HCT116 (cell line): Measurements from ENCODE around the gene PRKACG. TPM values are rescaled to one million over a fixed set of nuclear protein-coding genes. Genes with fewer than 3 reads are reported as not detected.

Source experiments
- ATAC-seq: fragments of 200-7000 bp; cut with Tn5 transposase; 2 replicates; pipeline ENCODE4 v1.9.1; 2020; ENCODE audit warnings: mild to moderate bottlenecking, moderate library complexity
- BruUV-seq: library from RNA; stranded (reverse); fragments of 400-500 nt; replicated peaks from 2 replicates; lab custom pipeline; 2021; lab: Mats Ljungman, UMichigan
- CTCF ChIA-PET: fragments of 300-600 bp; sonication (Branson Sonifier 250); formaldehyde crosslinking; loops from one replicate; lab custom pipeline; 2021; ENCODE audit warnings: antibody characterized with exemption; lab: Charles Lee
- POLR2A ChIA-PET: fragments of 300-600, 350-600 bp; sonication (Branson Sonifier 250); formaldehyde crosslinking; loops from one replicate; lab custom pipeline; 2021; ENCODE audit warnings: antibody characterized with exemption; lab: Charles Lee
- RAD21 ChIA-PET, 2 experiments: fragments of 300-600 bp; sonication (Branson Sonifier 250); formaldehyde crosslinking; loops; one replicate each; lab custom pipeline; 2023; ENCODE audit warnings: low total read pairs in 2 of 2; ENCODE audit not compliant: uncharacterized antibody in 2 of 2, unreplicated experiment in 2 of 2, low non-redundant PET in 1 of 2; lab: Charles Lee
- DNase-seq: peaks from one replicate; pipeline ENCODE4 v3.0.0-alpha.2; 2010; ENCODE audit warnings: low read depth, low spot score
- H2AFZ ChIP-seq: fragments of 200-600 bp; shearing (Covaris generic), sonication (generic); 2 replicates; pipeline ENCODE4 v1.6.1; 2017; ENCODE audit warnings: low read depth, mixed run types, mixed read lengths, antibody characterized with exemption, low read length; ENCODE audit not compliant: poor library complexity, severe bottlenecking
- H3K27ac ChIP-seq: 2 replicates; pipeline ENCODE4 v1.5.1; 2012; ENCODE audit warnings: low read depth, low read length
- H3K27me3 ChIP-seq: fragments of 200-600 bp; sonication (generic); 2 replicates; pipeline ENCODE4 v1.6.1; 2016; ENCODE audit warnings: mixed run types, low read length, mixed read lengths; ENCODE audit not compliant: insufficient read depth
- H3K36me3 ChIP-seq, 2 experiments: fragments of 200-500 bp in 1 of 2; fragments of 200-600 bp in 1 of 2; sonication (Bioruptor generic) in 1 of 2; sonication (generic) in 1 of 2; 2 replicates each; pipeline versions ENCODE4 v1.5.1 to v1.6.1; 2014 to 2016; ENCODE audit warnings: low read length in 2 of 2, inconsistent platforms in 1 of 2, mixed read lengths in 1 of 2, mixed run types in 1 of 2; ENCODE audit not compliant: insufficient read depth in 2 of 2, control insufficient read depth in 1 of 2
- H3K4me1 ChIP-seq, 2 experiments: fragments of 200-600 bp in 1 of 2; sonication (generic) in 1 of 2; 2 replicates each; pipeline versions ENCODE4 v1.5.1 to v1.6.1; 2012 to 2017; ENCODE audit warnings: low read length in 2 of 2, inconsistent platforms in 1 of 2, mild to moderate bottlenecking in 1 of 2, mixed read lengths in 1 of 2, mixed run types in 1 of 2, moderate library complexity in 1 of 2; ENCODE audit not compliant: insufficient read depth in 2 of 2, control insufficient read depth in 1 of 2
- H3K4me2 ChIP-seq: fragments of 200-600 bp; sonication (generic); 2 replicates; pipeline ENCODE4 v1.6.1; 2017; ENCODE audit warnings: mixed run types, low read length, mixed read lengths
- H3K4me3 ChIP-seq, 2 experiments: fragments of 200-600 bp in 1 of 2; sonication (generic) in 1 of 2; replicated peaks in 1 of 2; 2 replicates each; pipeline ENCODE4 v1.5.1; 2011 to 2016; ENCODE audit warnings: low read length in 2 of 2, control low read depth in 1 of 2, low read depth in 1 of 2, mild to moderate bottlenecking in 1 of 2, mixed read lengths in 1 of 2, mixed run types in 1 of 2
- H3K79me2 ChIP-seq: fragments of 200-600 bp; sonication (generic); 2 replicates; pipeline ENCODE4 v1.6.1; 2017; ENCODE audit warnings: mild to moderate bottlenecking, mixed run types, low read length, moderate library complexity, mixed read lengths; ENCODE audit not compliant: insufficient read depth
- H3K9ac ChIP-seq: fragments of 200-600 bp; sonication (generic); 2 replicates; pipeline ENCODE4 v1.6.1; 2016; ENCODE audit warnings: low read length, mixed read lengths
- H3K9me2 ChIP-seq: fragments of 200-600 bp; sonication (generic), shearing (Covaris generic); 2 replicates; pipeline ENCODE4 v1.6.1; 2017; ENCODE audit warnings: mixed run types, mild to moderate bottlenecking, moderate library complexity; ENCODE audit not compliant: insufficient read depth
- H3K9me3 ChIP-seq, 2 experiments: fragments of 200-500 bp in 1 of 2; fragments of 200-600 bp in 1 of 2; sonication (Bioruptor generic) in 1 of 2; sonication (generic) in 1 of 2; 2 replicates each; pipeline ENCODE4 v1.6.1; 2014 to 2017; ENCODE audit warnings: low read length in 2 of 2, mixed read lengths in 2 of 2, inconsistent platforms in 1 of 2, low read depth in 1 of 2, mild to moderate bottlenecking in 1 of 2, mixed run types in 1 of 2, moderate library complexity in 1 of 2; ENCODE audit not compliant: control insufficient read depth in 1 of 2, insufficient read depth in 1 of 2
- H4K20me1 ChIP-seq: fragments of 200-600 bp; sonication (generic), shearing (Covaris generic); 2 replicates; pipeline ENCODE4 v1.6.1; 2017; ENCODE audit warnings: mixed run types, mild to moderate bottlenecking, moderate library complexity; ENCODE audit not compliant: insufficient read depth
- CBX3 ChIP-seq: IDR thresholded peaks from 2 replicates; pipeline ENCODE4 v1.6.1; 2012; ENCODE audit warnings: low read depth
- CEBPB ChIP-seq: IDR thresholded peaks from 2 replicates; pipeline ENCODE4 v1.6.1; 2012; ENCODE audit warnings: low read depth
- CTCF ChIP-seq, 3 experiments: fragments of 200-600 bp in 1 of 3; sonication (generic) in 1 of 3; IDR thresholded peaks in 2 of 3; conservative IDR thresholded peaks in 1 of 3; 2 replicates each; pipeline ENCODE4 v1.5.1; 2012 to 2017; ENCODE audit warnings: low read depth in 2 of 3, low read length in 2 of 3, antibody characterized with exemption in 1 of 3, borderline replicate concordance in 1 of 3, control low read depth in 1 of 3, mild to moderate bottlenecking in 1 of 3, mixed read lengths in 1 of 3, mixed run types in 1 of 3, moderate library complexity in 1 of 3; ENCODE audit not compliant: insufficient read depth in 1 of 3
- EGR1 ChIP-seq: IDR thresholded peaks from 2 replicates; pipeline ENCODE4 v1.6.1; 2012; ENCODE audit warnings: low read depth
- ELF1 ChIP-seq: IDR thresholded peaks from 2 replicates; pipeline ENCODE4 v1.6.1; 2012; ENCODE audit warnings: low read depth, borderline replicate concordance
- EZH2 ChIP-seq: fragments of 200-600 bp; sonication (generic); IDR thresholded peaks from 2 replicates; pipeline ENCODE4 v1.6.1; 2017; ENCODE audit warnings: antibody characterized with exemption, mixed run types
- EZH2phosphoT487 ChIP-seq: fragments of 200-600 bp; IDR thresholded peaks from 2 replicates; pipeline ENCODE4 v1.6.1; 2018; ENCODE audit warnings: antibody characterized with exemption, borderline replicate concordance
- FOSL1 ChIP-seq: IDR thresholded peaks from 2 replicates; pipeline ENCODE4 v1.6.1; 2012; ENCODE audit warnings: low read depth
- MAX ChIP-seq: IDR thresholded peaks from 2 replicates; pipeline ENCODE4 v1.6.1; 2012
- POLR2AphosphoS5 ChIP-seq: IDR thresholded peaks from 2 replicates; pipeline ENCODE4 v1.6.1; 2011; ENCODE audit warnings: mild to moderate bottlenecking, low read depth, low read length, moderate library complexity
- RAD21 ChIP-seq: IDR thresholded peaks from 2 replicates; pipeline ENCODE4 v1.6.1; 2012; ENCODE audit warnings: low read depth, mild to moderate bottlenecking
- SIN3A ChIP-seq: IDR thresholded peaks from 2 replicates; pipeline ENCODE4 v1.6.1; 2012; ENCODE audit warnings: low read depth
- SP1 ChIP-seq: IDR thresholded peaks from 2 replicates; pipeline ENCODE4 v1.6.1; 2012; ENCODE audit warnings: low read depth
- SRF ChIP-seq: IDR thresholded peaks from 2 replicates; pipeline ENCODE4 v1.6.1; 2012; ENCODE audit warnings: low read depth
- TCF7L2 ChIP-seq: IDR thresholded peaks from 2 replicates; pipeline ENCODE4 v1.7.0; 2011; ENCODE audit warnings: borderline replicate concordance, inconsistent platforms; ENCODE audit not compliant: insufficient read depth, insufficient read length; ENCODE audit errors: extremely low read depth
- ZBTB33 ChIP-seq: IDR thresholded peaks from 2 replicates; pipeline ENCODE4 v1.6.1; 2011; ENCODE audit warnings: mild to moderate bottlenecking, low read length, moderate library complexity; ENCODE audit not compliant: insufficient replicate concordance; ENCODE audit errors: extremely low read depth
- intact Hi-C: fragments of 100-400 bp; cut with micrococcal nuclease; formaldehyde crosslinking; loops from 2 replicates; pipeline ENCODE4 v1.10.0; 2022
- total RNA-seq: library from RNA; stranded (reverse); gene quantifications from one replicate; pipeline ENCODE4 v1.2.1, GENCODE V29; 2021; ENCODE audit not compliant: unreplicated experiment

The PRKACG gene
- total RNA-seq, 1 experiment from 2014 or later: not detected

GRCh38 chr9:68983522-68984424 lies 30.1 kb downstream of the PRKACG start:
- TF ChIP-seq SP1 (no peak), SRF (no peak), EZH2phosphoT487 (no peak), CBX3 (no peak), RAD21 (no peak), EZH2 (no peak), POLR2AphosphoS5 (no peak)
- TF ChIP-seq, all 23 proteins: peak for 0
- no TSS peak for BruUV-seq
- Histone ChIP-seq H3K9me2 (no peaks in the 10 kb centered on the region), H3K9ac (no peak overlapping the region), H3K27ac (no peak overlapping the region), H3K4me3 (no peak overlapping the region), H3K27me3 (peaks cover 10% of the 10 kb centered on the region), H3K36me3 (no peaks in the 10 kb centered on the region), H3K4me1 (no peaks in the 10 kb centered on the region), H3K4me2 (no peak overlapping the region), H4K20me1 (no peaks in the 10 kb centered on the region), H2AFZ (no peak overlapping the region), H3K79me2 (no peaks in the 10 kb centered on the region), H3K9me3 (no peaks in the 10 kb centered on the region)
- no peak for ATAC-seq
- intact Hi-C loops: no loop called here
- no peak for DNase-seq
- POLR2A ChIA-PET: no interaction called here
- CTCF ChIA-PET: interaction anchor here (1.2 kb wide), 1 partner anchor 14 kb away, joined by 3 read pairs; no protein-coding TSS in a partner anchor
- RAD21 ChIA-PET: no interaction called here

DNA sequence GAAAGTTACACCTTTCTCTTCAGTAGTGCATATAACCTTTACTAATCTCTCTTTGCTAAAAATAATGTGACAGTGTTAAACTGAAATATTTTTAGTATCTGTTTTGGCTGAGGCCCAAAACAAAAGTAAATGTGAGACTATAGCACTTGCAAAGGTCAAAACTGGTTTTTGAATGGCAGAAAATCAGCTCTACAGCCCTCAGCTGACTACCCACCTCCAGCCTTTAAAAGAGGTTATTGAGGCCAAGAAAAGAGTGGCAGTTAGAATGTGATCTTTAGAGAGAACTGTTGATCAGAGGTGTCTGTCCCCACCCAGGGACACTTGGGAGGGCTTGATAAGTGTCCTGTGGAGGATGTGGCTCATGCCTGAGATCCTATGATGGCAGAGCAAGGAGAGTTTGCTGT lies 30.9 kb downstream of the PRKACG start:
- no peaks in the 10 kb centered on the region for H3K4me1 ChIP-seq
- no TSS peak for BruUV-seq

More for the DNA sequence above, 30.9 kb downstream of the PRKACG start:
- H3K9me3 ChIP-seq: no peaks in the 10 kb centered on the region
- ChIA-PET RAD21 (no interaction called here), CTCF (no interaction called here), POLR2A (no interaction called here)
- no peak for ATAC-seq
- no peaks in the 10 kb centered on the region for H3K9me2 ChIP-seq
- H3K9ac ChIP-seq: no peak overlapping the region
- H3K27me3 ChIP-seq: peaks cover 10% of the 10 kb centered on the region
- no peak overlapping the region for H3K4me3 ChIP-seq
- no peak for DNase-seq
- H3K27ac ChIP-seq: no peak overlapping the region
- H2AFZ ChIP-seq: no peak overlapping the region
- no peaks in the 10 kb centered on the region for H3K79me2 ChIP-seq
- intact Hi-C loops: no loop called here
- no peak overlapping the region for H3K4me2 ChIP-seq
- TF ChIP-seq MAX: no peak
- TF ChIP-seq EGR1: no peak
- no peak for TF ChIP-seq EZH2phosphoT487
- no peak for TF ChIP-seq SP1
- TF ChIP-seq CTCF (IDR thresholded peaks at IDR 0.05 in 2 of 3, conservative IDR thresholded peaks at IDR 0.05 in 1 of 3; ENCODE audit: borderline replicate concordance in 1 of 3, insufficient read depth in 1 of 3, low read depth in 2 of 3, low read length in 2 of 3): no peak
- TF ChIP-seq CEBPB: no peak
- no peak for TF ChIP-seq CBX3
- TF ChIP-seq ELF1: no peak
- no peak for TF ChIP-seq RAD21
- no peak for TF ChIP-seq ZBTB33
- TF ChIP-seq SRF: no peak
- no peak for TF ChIP-seq FOSL1
- TF ChIP-seq SIN3A: no peak
- TF ChIP-seq TCF7L2: no peak
- no peaks in the 10 kb centered on the region for H4K20me1 ChIP-seq
- no peaks in the 10 kb centered on the region for H3K36me3 ChIP-seq
